NCI-H345 treated with DMSO at 0.1 percent for 48 hours (cell line): ENCODE results near the gene BCL11B.
A peak's percentile ranks its signal among the peaks of the same experiment; 100 is the strongest.

Experiments used
- DNase-seq: peaks from one replicate; lab custom pipeline; 2025; ENCODE audit not compliant: unreplicated experiment; lab: John Stamatoyannopoulos, UW

The BCL11B gene

DNA sequence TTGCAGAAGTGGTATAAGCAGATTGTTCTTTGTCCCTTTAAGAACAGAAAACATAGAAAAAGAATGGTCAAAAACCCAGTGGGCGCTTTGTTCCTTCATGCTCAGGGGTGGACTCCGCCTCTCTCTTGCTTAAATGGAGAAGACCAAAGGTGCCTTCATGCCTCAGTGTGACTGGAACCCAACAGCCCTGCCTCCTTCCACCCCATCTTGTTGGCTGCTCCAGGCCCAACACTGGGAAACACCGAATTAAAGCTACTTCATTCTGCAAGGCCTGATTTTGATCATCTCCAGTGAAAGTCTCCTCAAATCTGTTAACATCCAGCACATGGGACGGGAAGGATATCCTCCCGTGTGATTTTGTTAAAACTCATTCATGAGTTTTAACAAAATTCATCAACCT lies 103.7 kb downstream of the BCL11B start:
- DNase-seq, result no peak

GRCh38 chr14:99166506-99166905 lies 105.5 kb downstream of the BCL11B start:
- DNase-seq, result no peak

DNA sequence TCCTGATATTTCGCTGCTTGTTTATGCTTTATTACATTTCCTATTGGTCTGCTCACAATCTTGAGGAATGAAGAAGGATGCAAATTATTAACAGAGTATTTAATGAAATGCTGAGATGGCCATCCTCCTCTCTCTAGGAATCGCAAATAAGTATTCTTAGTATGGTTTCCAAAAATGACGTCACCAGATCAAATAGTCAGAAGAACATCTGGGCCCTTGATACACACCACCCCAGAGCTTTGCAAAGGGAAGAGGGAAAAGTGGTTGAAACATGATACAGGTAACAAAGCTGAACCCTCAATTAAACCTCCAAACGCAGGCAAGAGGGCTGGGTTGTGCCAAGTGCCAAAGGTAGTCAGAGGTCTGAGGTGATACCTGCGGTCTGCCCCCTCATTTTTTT lies 107.3 kb downstream of the BCL11B start:
- DNase-seq, result peak; percentile 50

GRCh38 chr14:99163446-99163845 lies 108.6 kb downstream of the BCL11B start:
- no peak for DNase-seq

DNA sequence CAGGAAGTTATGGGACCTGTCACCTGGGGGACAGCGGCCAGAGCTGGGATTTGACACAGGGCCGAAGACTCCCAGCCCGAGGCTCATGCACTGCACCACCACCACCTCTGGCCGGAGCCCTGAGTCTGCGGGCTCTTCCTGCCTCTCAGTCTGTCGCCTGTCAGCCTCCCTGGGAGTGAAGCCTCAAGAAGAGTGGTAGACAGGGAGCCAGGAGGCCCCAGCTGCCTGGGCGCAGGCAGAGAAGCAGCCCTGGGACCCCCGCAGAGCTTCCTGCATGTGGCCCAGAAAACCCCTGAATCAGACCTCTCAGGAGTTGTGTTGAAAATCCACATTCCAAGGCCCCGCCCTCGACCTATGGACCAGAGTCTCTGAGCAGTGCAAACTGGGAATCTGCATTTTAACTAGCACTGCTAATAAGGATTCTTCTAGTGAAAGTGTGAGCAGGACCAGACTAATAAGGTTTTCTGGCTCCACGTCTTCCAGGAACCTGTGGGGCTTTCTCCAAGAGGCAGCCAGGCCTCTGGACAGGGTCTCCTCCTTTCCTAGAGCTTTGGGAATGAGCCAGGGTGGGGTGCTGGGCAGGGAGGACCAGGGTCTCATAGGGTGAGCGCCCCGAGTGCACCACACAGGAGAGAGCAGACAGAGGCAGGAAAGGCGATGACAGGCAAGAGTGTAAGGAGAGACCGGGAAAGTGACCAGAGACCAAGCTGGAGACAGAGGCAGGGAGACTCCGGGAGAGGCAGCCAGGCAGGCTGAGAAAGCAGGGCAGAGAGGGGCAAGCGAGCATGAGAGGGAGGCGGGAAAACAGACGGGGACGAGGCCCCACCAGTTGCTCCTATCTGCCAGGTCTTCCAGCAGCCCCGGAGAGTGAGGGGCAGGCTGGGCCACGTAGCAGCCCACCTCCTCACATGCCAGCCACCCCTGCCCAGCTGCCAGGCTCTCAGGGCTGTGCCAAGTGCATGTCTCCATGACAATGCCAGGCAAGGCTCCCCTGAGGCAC lies 112.4 kb downstream of the BCL11B start:
- no peak for DNase-seq

GRCh38 chr14:99158646-99159165 lies 113.3 kb downstream of the BCL11B start:
- DNase-seq, result no peak

DNA sequence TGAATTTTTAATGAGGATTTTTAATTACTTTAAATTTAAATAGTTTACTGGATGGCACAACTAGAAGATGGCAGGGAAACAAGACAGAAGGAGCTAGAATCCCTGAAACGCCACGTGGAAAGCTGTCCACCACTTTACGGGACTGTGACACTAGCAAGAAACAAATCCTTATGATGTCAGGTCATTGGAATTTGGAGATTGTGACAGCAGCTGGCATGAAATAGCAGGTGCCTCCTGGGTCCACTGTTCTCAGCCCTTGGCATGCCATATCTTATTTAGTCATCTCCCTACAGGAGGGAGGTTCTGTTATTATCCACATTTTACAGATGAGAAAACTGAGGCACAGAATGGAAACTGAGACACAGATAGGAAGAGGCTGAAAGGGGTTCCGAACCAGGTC lies 113.8 kb downstream of the BCL11B start:
- no peak for DNase-seq

- DNase-seq, result no peak
These were observed 114.3 kb downstream of the BCL11B start for GRCh38 chr14:99157676-99158075.

- no peak for DNase-seq
These were observed 114.8 kb downstream of the BCL11B start for GRCh38 chr14:99157246-99157645.

DNA sequence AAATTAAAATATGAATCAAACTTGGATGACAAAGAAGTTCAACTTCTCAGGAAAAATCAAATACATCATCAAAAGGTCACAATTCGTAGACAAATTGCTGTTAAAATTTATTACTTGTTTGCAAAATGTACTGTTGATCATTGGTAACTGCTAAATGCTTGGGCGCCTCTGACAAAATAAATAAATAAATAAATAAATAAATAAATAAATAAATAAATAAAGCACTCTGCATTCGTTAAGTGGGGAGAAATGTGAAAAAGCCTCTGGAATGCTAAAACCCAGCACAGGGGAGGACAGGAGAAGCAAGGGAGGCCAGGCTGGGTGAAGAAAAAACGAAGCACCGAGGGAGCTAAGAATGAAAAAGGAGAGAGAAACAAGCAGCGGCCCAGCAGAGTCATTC lies 115.2 kb downstream of the BCL11B start:
- DNase-seq, result no peak

- DNase-seq, result no peak
These were observed 115.9 kb downstream of the BCL11B start for GRCh38 chr14:99156090-99156425.

DNA sequence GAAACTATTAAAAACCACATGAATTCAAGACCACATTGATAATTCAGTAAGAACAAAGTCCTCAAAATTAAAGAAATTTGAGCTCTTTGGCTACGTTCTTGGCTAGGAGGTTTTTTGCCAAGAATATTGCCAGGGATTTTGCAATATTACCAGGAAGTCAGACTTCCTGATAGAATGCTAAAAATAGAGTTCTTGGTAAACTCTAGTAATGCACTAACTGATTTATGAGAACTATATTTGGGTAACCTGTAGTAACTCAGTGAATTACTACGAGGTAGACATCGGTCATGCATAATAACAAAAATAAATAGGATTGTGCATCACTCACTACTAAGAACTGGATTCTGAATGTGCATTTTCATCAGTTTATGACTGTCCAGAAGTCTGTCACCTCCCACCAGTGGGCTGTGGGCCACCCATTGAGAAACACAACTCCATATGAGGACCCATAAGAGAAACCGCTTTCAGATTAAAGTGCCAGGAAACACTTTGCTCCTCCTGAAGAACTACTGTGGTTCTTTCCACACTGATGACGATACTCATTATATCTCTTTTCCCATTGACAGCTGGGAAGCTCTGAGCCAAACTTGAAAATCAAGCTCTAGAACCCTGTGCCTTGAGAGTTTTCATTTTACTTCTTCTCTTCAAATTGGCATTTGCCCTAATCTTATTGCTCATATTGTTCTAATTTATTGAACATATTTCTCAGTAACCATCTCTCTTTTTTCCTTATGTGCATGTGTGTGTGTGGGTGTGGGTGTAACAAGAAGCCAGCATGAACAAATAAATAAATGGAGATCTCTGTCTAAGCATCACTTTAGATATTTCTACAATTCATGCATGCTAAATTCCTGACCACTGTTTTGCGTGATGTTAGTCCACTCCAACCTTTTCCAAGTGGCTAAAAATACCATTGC lies 116.6 kb downstream of the BCL11B start:
- DNase-seq, result no peak

DNA sequence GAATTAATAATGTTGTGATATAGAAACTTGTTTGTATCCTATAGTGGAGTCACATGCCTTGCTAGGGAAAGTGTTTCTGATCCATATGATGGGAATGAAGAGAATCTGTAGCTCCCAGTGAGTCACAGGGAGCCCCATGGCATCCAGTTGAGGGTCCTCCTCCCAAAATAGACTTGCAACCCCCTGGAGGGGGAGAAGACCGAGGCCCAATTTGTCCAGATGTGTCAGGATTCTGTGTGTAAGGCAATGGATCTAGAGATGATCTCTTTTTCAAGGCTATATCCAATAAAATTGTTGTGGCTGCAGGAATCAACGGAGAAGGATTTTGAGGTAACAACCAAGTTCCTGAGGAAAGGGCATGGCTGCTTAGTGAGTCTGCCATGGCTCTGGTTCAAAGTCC lies 121.8 kb downstream of the BCL11B start:
- DNase-seq, result no peak

DNA sequence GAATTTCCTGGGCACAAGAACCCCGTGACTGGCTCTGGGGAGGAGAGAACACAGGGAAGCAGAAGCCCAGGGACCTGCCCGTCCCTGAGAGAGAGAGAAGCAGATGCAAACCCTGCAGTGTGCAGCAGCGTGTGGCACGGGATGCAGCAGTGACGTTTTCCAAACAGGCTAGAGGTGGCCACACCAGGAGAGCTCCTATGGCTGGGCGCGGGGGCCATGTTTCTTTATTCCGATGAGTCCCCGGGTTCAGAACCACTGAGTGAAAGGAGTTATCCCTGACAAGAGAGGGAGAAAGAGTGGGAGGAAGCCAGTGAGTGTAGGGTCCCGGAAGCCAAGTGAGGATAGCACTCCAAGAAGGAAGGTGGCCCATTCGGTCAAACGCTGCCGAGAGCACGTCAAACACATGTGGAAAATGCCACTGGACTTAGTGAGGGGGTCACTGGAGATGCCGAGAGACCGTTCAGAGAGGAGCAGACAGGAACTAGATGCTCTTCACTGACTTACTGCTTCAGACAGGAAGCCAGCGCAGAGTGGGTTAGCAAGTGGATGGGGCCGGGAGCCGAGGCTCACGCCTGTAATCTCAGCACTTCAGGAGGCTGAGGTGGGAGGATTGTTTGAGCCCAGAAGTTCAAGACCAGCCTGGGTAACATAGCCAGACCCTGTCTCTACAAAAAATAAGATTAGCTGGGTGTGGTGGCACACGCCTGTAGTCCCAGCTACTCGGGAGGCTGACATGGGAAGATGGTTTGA lies 123.0 kb downstream of the BCL11B start:
- no peak for DNase-seq

- no peak for DNase-seq
These were observed 123.9 kb downstream of the BCL11B start for GRCh38 chr14:99148131-99148530.

- DNase-seq, result no peak
These were observed 124.6 kb downstream of the BCL11B start for GRCh38 chr14:99147366-99147740.

DNA sequence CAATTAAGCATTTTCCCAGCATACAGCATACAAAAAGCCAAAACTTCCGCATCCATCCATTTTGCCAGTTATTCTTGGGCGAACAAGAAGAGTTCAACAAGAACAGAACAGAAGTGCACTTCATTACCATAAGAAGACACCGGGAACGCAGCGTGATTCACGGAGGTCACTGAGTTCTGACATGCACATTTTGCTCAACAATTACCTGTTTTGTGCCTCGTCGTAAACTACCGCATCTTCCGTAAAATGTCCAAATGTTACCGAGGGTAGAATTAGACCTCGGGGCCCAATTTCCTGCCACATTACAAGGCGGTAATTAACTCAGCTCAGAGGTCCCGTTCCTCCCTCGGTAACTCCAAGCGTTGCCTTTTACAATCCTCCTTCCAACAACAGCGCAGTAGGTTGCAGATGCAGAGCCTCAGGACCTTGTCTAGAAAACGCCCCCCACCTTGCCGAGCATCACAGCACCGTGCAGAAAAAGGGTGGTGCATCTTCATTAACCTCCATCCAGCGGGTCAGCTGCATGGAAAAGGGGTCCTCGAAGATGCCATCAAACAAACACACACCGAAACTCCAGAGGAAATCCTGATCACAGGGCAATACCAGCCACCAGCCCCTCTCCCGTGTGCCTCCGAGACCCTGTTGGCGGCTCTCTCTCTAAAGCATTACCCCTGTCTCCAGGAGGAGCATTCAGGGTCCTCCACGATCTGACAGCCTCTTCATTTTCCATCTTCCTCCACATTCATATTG lies 125.2 kb downstream of the BCL11B start:
- DNase-seq, result no peak

- DNase-seq, result no peak
These were observed 126.7 kb downstream of the BCL11B start for GRCh38 chr14:99145307-99145706.

GRCh38 chr14:99143793-99144192 lies 128.2 kb downstream of the BCL11B start:
- no peak for DNase-seq

DNA sequence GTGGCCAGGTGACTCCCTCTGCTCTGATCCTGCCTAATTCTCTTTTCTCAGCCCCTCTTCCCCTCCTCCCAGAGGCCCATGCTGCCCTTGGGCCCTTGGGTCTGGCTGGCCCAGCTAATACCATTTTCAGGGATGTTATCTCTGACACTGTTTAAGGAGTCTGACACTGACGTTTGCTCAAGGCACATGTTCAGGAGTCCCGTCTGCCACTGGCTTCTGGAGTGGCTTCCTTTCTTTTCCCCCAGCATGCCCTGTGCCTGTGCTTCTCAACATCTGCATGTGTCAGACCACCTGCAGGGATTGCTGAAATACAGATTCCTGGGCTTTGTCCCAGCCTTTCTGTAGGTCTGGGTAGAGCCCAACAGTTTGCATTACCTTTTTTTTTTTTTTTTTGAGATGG lies 128.9 kb downstream of the BCL11B start:
- DNase-seq, result no peak
